GM12878 (cell line): Measurements from ENCODE around the gene TARBP1. TPM values are rescaled to one million over a fixed set of nuclear protein-coding genes. Genes with fewer than 3 reads are reported as not detected.

ENCODE experiments used
- ATAC-seq: fragments of 200-7000 bp; cut with Tn5 transposase; 3 replicates; pipeline ENCODE4 v1.9.1; 2020; ENCODE audit warnings: mild to moderate bottlenecking, moderate library complexity
- BruUV-seq: library from RNA; stranded (reverse); fragments of 400-500 nt; replicated peaks from 2 replicates; lab custom pipeline; 2021; lab: Mats Ljungman, UMichigan
- CTCF ChIA-PET: fragments of 300-600 bp; sonication (Branson Sonifier 250); formaldehyde crosslinking; extraction: SDS; loops from one replicate; lab custom pipeline; 2021; ENCODE audit warnings: inconsistent platforms; lab: Yijun Ruan, JAX
- POLR2A ChIA-PET: fragments of 350-600 bp; formaldehyde crosslinking; extraction: SDS; loops from one replicate; lab custom pipeline; 2021; ENCODE audit warnings: inconsistent platforms; lab: Charles Lee
- RAD21 ChIA-PET: fragments of 300-600 bp; sonication (Branson Sonifier 250); formaldehyde crosslinking; loops from one replicate; lab custom pipeline; 2023; ENCODE audit warnings: antibody characterized with exemption; ENCODE audit not compliant: unreplicated experiment; lab: Charles Lee
- SMC1A ChIA-PET: fragments of 300-600 bp; sonication (Branson Sonifier 250); formaldehyde crosslinking; loops from one replicate; lab custom pipeline; 2023; ENCODE audit not compliant: unreplicated experiment, uncharacterized antibody; lab: Charles Lee
- DNase-seq: peaks from one replicate; pipeline ENCODE4 v3.0.0-alpha.2; 2011; ENCODE audit warnings: low read depth, low spot score
- FAIRE-seq: peaks from 3 replicates; lab custom pipeline; 2011; peaks lifted over from hg19 to GRCh38; lab: Jason Lieb, UNC
- H2AFZ ChIP-seq: 2 replicates; pipeline ENCODE4 v1.6.0; 2011; ENCODE audit warnings: low read depth, low read length, control low read depth; ENCODE audit not compliant: control insufficient read depth
- H3K27ac ChIP-seq: 2 replicates; pipeline ENCODE4 v1.5.1; 2011; ENCODE audit warnings: control low read depth; ENCODE audit not compliant: control insufficient read depth, insufficient read depth
- H3K27me3 ChIP-seq, 2 experiments: replicated peaks in 1 of 2; 2 replicates each; pipeline versions ENCODE4 v1.6.0 to v1.6.1; 2011; ENCODE audit warnings: low read length in 1 of 2; ENCODE audit not compliant: control insufficient read depth in 2 of 2, insufficient read depth in 2 of 2
- H3K36me3 ChIP-seq, 2 experiments: 2 replicates each; pipeline ENCODE4 v1.5.1; 2011; ENCODE audit warnings: low read length in 1 of 2; ENCODE audit not compliant: control insufficient read depth in 2 of 2, insufficient read depth in 2 of 2
- H3K4me1 ChIP-seq: 2 replicates; pipeline ENCODE4 v1.6.1; 2011; ENCODE audit warnings: mild to moderate bottlenecking, low read length, moderate library complexity, mixed read lengths; ENCODE audit not compliant: control insufficient read depth, insufficient read depth
- H3K4me2 ChIP-seq: 2 replicates; pipeline ENCODE4 v1.6.0; 2011; ENCODE audit warnings: control low read depth; ENCODE audit not compliant: control insufficient read depth, insufficient read depth
- H3K4me3 ChIP-seq: fragments of 200-600 bp; sonication (generic); 2 replicates; pipeline ENCODE4 v1.5.1; 2016
- H3K79me2 ChIP-seq: 2 replicates; pipeline ENCODE4 v1.6.0; 2011; ENCODE audit warnings: low read length; ENCODE audit not compliant: control insufficient read depth, insufficient read depth
- H3K9ac ChIP-seq: 2 replicates; pipeline ENCODE4 v1.8.0; 2011; ENCODE audit warnings: low read length, control low read depth, mixed read lengths; ENCODE audit not compliant: control insufficient read depth, insufficient read depth
- H3K9me3 ChIP-seq: replicated peaks from 3 replicates; pipeline ENCODE4 v1.5.1; 2011; ENCODE audit warnings: mild to moderate bottlenecking, low read length; ENCODE audit not compliant: control insufficient read depth, insufficient read depth
- H4K20me1 ChIP-seq: 2 replicates; pipeline ENCODE4 v1.6.0; 2011; ENCODE audit not compliant: control insufficient read depth, insufficient read depth
- ATF7 ChIP-seq: fragments of 450-650 bp; IDR thresholded peaks from 2 replicates; pipeline ENCODE4 v1.6.1; 2016; ENCODE audit warnings: low read depth, mild to moderate bottlenecking
- FOXM1 ChIP-seq: IDR thresholded peaks from 2 replicates; pipeline ENCODE4 v1.6.1; 2012; ENCODE audit warnings: low read depth, mild to moderate bottlenecking, inconsistent platforms, low read length, moderate library complexity
- PAX8 ChIP-seq: fragments of 450-650 bp; IDR thresholded peaks from 2 replicates; pipeline ENCODE4 v1.6.1; 2017; ENCODE audit warnings: mild to moderate bottlenecking, moderate library complexity
- TCF12 ChIP-seq: IDR thresholded peaks from 2 replicates; pipeline ENCODE4 v1.6.1; 2011; ENCODE audit warnings: low read depth, mild to moderate bottlenecking, low read length
- WGBS: methylation state at CpG from one replicate; pipeline ENCODE4 v1.1.6; 2016; ENCODE audit warnings: low lambda C conversion rate; ENCODE audit not compliant: insufficient replicate concordance, insufficient coverage; ENCODE audit errors: missing lambda C conversion rate; 5-methylcytosine and 5-hydroxymethylcytosine counted together
- in situ Hi-C: fragments of 300-500 bp; cut with MboI; formaldehyde crosslinking; loops from 9 replicates; pipeline ENCODE4 v1.14.3; 2018; ENCODE audit warnings: mixed read lengths
- intact Hi-C: fragments of 100-400 bp; cut with micrococcal nuclease; formaldehyde crosslinking; loops from one replicate; pipeline ENCODE4 v1.14.2; 2022; ENCODE audit not compliant: unreplicated experiment
- polyA plus RNA-seq, 11 experiments: library from polyadenylated mRNA; depleted of rRNA in 4 of 11; unstranded in 6 of 11; stranded (reverse) in 5 of 11; fragments of >200 nt; fragmentation: Nextera tagmentation in 4 of 11; fragmentation: Illumina TruSeq in 1 of 11; extraction: Ambion mirVana in 4 of 11; extraction: Trizol in 1 of 11; gene quantifications; 1 replicate in 1 of 11; 2 replicates in 10 of 11; pipeline versions ENCODE4 v1.2.1 to v1.2.3, GENCODE V29; 2011 to 2016; ENCODE audit warnings: inconsistent platforms in 2 of 11, missing spikeins in 2 of 11, low read depth in 1 of 11
- total RNA-seq, 4 experiments: library from RNA; depleted of rRNA in 3 of 4; stranded (reverse); fragments of >200 nt in 3 of 4; fragmentation: Illumina TruSeq in 1 of 4; extraction: Trizol in 1 of 4; gene quantifications; 2 replicates each; pipeline versions ENCODE4 v1.2.1 to v1.2.3, GENCODE V29; 2013 to 2021
- TF ChIP-seq, protein P1 (sequence below): fragments of 450-650 bp; IDR thresholded peaks from 2 replicates; pipeline ENCODE4 v1.6.1; 2017; ENCODE audit warnings: mild to moderate bottlenecking, moderate library complexity
- TF ChIP-seq, protein P2 (sequence below): IDR thresholded peaks from 2 replicates; pipeline ENCODE4 v1.6.1; 2012; ENCODE audit warnings: low read depth, low read length, improper control_type of control experiment

The TARBP1 gene
- total and polyA plus RNA-seq, 10 of the 15 experiments (the other 5 are each of a cell fraction or from before 2014, with no cell fraction given): 10.8 to 94.4 (median 35.3) TPM

DNA sequence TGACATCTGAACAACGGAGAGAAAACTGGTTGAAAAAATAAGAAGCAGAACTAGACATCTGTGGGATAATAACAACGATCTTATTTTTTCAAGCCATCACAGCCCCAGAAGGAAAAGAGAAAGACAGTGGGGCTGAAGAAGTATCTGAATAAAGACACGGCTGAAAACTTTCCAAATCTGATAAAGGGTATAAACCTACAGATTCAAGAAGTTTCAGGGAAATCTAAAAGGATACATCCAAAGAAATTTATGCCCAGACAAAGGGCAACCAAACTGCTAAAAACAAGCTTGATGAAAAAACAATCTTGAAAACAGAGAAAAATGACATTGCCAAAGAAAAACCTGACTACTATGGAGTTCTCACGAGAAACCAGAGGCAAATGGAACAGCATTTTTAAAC lies 40.4 kb downstream of the TARBP1 start:
- TF ChIP-seq FOXM1 (no peak), TCF12 (no peak), ATF7 (no peak), PAX8 (no peak)
- TF ChIP-seq, protein P1, sequence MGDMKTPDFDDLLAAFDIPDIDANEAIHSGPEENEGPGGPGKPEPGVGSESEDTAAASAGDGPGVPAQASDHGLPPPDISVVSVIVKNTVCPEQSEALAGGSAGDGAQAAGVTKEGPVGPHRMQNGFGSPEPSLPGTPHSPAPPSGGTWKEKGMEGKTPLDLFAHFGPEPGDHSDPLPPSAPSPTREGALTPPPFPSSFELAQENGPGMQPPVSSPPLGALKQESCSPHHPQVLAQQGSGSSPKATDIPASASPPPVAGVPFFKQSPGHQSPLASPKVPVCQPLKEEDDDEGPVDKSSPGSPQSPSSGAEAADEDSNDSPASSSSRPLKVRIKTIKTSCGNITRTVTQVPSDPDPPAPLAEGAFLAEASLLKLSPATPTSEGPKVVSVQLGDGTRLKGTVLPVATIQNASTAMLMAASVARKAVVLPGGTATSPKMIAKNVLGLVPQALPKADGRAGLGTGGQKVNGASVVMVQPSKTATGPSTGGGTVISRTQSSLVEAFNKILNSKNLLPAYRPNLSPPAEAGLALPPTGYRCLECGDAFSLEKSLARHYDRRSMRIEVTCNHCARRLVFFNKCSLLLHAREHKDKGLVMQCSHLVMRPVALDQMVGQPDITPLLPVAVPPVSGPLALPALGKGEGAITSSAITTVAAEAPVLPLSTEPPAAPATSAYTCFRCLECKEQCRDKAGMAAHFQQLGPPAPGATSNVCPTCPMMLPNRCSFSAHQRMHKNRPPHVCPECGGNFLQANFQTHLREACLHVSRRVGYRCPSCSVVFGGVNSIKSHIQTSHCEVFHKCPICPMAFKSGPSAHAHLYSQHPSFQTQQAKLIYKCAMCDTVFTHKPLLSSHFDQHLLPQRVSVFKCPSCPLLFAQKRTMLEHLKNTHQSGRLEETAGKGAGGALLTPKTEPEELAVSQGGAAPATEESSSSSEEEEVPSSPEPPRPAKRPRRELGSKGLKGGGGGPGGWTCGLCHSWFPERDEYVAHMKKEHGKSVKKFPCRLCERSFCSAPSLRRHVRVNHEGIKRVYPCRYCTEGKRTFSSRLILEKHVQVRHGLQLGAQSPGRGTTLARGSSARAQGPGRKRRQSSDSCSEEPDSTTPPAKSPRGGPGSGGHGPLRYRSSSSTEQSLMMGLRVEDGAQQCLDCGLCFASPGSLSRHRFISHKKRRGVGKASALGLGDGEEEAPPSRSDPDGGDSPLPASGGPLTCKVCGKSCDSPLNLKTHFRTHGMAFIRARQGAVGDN: no peak
- TF ChIP-seq, protein P2, sequence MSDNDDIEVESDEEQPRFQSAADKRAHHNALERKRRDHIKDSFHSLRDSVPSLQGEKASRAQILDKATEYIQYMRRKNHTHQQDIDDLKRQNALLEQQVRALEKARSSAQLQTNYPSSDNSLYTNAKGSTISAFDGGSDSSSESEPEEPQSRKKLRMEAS: no peak

More for the DNA sequence above, 40.4 kb downstream of the TARBP1 start:
- SMC1A ChIA-PET: interaction anchor here (0.7 to 1.9 kb wide), 3 partner anchors 15 to 512 kb away, joined by 3 to 5 read pairs (median 5); no protein-coding TSS in a partner anchor
- no peak overlapping the region for H3K27ac ChIP-seq
- H3K9ac ChIP-seq: no peak overlapping the region
- no TSS peak for BruUV-seq
- H3K79me2 ChIP-seq: no peaks in the 10 kb centered on the region; the same call in 1 of the 2 replicates
- H3K4me3 ChIP-seq: no peak overlapping the region
- intact Hi-C loops: no loop called here
- POLR2A ChIA-PET: no interaction called here
- peaks cover 2% of the 10 kb centered on the region; the same call in 1 of the 3 replicates for H3K9me3 ChIP-seq
- in situ Hi-C loops: no loop called here
- H4K20me1 ChIP-seq: no peaks in the 10 kb centered on the region
- DNase-seq (no peak), FAIRE-seq (no peak), ATAC-seq (no peak)
- H3K36me3 ChIP-seq: peaks cover 3 to 15% of the 10 kb centered on the region in 2 experiments; a peak in 3 of 4 replicates
- RAD21 ChIA-PET: no interaction called here
- peaks cover 7% of the 10 kb centered on the region for H3K4me1 ChIP-seq
- H3K4me2 ChIP-seq: no peak overlapping the region
- 99% methylated on average over 4 of the region's 4 CpGs for WGBS
- CTCF ChIA-PET: interaction anchor here (1.2 kb wide), 1 partner anchor 29 kb away, joined by 4 read pairs; no protein-coding TSS in a partner anchor
- no peaks in the 10 kb centered on the region for H3K27me3 ChIP-seq
- H2AFZ ChIP-seq: no peak overlapping the region
